Measurements from ENCODE around the gene ICA1.

ICA1 gene

DNA sequence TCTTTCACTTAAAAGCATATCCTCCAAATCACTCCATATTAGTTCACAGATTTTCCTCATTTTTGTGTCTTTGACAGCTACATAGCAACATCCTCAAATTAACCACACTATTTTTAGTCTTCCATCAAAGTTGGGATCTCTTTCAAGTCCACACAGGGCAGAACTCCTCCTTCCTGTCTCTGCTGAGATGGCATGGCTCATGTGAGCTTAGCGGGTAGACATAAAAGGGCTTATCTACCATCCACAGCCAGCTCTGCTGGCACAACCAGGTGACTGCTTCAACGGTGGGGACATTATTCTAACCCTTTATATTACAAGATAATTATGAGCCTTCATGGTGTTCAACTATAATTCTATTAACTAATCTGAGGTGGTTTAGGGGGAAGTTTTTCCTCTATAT, 35.5 kb downstream of the ICA1 start:
- no peak for DNase-seq

DNA sequence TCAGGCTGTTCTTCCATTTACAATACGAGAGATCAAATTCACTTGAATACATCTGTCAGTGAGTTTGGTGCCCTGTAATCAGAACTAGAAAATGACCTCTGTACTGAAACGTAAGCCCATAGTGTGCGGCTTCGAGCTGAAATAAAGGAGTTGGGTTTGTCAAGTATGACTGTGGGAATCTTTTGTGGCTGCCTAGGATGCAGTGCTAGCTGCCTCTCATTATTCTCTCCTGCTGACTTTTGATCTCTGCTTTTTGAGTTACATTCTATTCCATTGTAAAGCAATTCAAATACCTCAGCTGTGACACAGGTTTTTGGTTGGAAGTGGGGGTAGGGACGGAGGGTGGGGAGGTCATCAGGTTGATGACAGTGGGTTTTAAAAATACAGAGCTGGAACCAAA, 40.4 kb downstream of the ICA1 start:
- no peak for DNase-seq

DNA sequence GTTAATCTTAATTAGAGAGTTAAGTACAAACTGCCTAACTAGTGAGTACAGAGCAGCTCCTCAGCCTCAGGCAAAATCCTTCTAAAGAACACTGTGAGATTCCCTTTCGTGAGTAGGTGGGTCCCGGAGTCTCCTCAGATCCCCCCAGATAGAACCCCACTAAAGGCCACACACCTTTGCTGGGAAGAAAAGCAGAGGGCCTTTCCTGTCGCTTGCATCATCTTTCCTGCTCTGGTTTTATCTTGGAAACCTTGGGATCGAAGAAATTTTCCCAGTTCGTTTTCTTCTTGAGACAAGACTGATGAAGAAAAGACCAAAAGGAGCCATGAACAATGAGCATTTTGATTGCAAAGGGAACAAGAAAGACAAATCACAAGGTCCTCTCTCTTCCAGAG, 40.9 kb downstream of the ICA1 start:
- DNase-seq = no peak

DNA sequence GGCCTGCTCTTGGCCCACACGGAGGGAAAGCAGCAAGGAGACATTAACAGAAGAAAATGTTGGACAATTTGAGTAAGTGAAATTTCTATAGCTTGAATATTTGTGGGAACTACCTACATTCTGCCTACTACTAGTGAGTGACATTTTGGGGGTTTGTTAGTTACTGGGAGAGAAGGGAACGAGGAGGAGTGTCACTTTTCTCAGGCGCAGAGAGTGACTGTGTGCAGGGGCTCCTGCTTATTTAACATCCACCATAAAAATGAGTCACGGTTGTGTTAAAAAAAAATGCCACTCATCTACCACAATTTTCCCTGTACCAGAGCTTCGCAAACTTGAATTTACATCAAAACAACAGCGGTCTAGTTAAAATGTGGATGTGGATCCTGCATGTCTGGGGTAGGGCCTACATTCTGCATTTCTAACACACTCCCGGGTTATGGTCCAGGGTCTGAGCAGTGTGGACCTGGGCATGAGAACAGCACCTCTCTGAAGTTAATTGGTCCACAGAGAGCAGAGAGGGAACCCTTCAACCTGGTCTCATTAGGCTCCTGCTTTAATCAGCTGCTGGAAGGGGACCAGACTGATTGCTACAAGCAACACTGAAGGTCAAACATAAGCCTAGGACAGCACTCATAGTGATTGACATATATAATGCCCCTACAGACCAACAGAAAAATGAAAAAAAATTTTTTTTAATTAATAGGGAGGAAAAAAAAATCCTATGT, 41.4 kb downstream of the ICA1 start:
- DNase-seq = no peak

DNA sequence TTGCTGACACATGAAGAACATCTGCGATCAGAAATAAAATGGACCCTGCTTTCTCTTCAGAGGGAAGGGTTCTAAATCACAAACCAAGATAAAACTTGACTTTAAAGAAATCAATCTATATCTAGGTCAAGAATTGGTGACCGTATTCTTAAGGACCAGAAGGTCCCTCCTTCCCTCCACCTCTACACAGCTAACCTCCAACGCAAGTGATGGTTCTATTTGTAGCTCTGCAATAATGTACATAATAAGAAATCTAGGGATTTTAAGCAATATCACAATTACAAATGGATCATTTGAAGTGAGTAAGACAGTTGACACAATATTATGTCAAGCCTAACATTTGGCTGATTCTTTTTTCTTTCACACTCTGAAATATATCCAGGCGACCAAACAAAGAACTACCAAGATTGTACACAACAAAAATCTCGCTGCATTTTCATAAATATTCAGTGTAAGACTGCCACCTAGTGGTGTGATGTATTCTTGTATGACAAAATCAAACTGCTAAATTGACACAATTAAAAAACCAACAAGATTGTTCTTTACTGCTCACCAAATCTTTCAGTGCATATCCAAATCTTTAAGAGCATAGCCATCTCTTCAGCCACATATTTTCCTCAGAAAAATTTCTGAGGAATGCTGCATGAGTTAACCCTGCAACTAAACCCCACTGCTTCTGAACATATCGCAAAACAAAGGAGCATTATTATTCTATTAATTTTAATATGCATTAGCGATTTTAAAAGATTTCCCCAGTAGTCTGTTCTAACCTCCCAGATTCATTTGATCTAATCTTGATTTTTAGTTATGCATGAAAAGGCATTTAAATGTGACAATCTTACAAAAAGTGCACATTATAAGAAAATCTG, 44.5 kb downstream of the ICA1 start:
- DNase-seq = peak; percentile 86

DNA sequence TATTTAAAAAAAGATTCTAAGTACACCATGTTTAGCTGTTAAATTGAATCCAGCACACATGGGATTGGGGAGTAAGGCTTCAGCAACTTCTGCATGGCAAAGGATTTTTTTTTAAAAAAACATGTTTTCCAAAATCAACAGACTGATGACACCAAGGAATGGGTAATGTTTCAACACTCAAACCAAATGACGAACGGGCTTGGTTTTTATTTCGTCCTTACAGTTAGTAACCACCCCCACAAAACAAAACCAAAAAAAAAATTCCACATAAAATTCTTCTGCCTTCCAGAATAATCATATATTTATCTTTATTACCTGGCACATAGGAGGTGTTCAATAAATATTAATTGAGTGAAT, 45.7 kb downstream of the ICA1 start:
- no peak for DNase-seq

DNA sequence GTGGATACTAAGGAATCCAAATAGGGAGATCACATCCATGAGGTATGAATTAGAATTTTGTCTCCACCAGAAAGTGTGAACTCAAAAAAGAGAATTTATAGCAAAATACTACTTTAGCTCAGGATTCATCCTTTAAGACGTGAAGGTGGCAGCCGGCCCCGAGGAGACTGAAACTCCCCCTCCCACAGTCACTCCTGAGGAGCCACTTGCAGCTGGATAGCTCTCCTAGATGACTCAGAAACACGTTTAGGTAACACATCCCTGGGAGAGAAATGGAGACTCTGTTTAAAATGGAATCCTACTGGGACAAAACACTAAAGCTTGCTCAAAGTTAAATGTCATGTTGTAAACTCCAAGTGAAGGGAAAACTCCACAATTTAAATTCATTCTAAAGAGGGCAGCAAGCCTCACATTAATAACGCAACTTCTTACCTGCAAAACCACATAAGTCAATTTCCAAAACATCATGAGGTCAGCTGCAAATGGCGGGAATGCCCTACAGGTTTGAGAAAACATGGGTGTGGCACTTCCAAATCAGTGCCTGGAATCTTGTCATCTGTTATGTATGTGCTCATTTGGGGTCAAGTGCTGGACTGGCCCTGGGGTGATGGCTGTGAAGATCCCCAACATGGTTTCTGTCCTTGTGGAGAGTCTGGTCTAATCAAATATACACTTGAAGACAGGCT, 46.2 kb downstream of the ICA1 start:
- no peak for DNase-seq

DNA sequence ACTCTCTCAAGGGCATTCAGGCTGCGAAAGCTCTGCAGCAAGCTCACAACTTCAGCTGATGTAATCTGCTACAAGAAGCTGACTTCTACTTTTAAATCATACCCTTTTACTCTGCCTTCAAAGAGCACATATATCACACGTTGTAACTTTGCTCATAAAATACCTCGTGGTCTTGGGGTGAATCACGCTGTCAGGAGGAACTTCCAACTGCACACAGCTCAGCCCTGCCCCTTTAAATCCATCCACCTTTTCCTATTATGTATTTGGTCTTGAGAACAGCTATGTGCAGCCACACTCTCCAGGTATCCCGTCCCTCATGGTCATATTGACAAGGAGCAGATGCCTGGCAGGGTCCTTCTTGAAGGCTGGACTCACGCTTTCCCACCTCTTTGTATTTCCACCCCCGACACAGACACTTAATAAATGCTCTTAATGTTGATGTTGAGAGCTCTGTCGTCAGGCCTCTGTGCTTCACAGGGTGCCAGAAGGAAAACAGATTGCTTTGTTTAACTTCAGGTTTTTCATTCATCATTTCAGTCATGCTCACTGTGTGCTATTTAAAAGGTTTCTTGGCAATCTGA, 47.6 kb downstream of the ICA1 start:
- no peak for DNase-seq

DNA sequence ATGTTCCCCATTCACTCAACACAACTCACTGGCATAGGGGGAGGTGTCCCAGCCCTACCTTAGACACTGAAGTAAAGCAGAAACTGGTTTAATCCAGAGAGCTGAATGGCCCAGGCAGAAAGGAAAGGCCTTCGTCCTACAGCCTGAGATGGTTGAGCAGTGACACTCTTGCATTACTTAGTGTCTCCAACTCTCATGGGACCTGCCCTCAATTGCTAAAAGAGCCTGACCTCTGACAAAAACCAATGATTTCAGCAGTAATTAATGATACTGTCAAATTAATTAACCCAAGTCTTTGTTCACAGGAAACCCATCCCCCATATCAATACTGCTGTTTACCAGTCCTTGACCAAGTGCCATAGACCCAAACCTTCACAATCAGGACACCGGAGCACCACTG, 48.6 kb downstream of the ICA1 start:
- DNase-seq = no peak

DNA sequence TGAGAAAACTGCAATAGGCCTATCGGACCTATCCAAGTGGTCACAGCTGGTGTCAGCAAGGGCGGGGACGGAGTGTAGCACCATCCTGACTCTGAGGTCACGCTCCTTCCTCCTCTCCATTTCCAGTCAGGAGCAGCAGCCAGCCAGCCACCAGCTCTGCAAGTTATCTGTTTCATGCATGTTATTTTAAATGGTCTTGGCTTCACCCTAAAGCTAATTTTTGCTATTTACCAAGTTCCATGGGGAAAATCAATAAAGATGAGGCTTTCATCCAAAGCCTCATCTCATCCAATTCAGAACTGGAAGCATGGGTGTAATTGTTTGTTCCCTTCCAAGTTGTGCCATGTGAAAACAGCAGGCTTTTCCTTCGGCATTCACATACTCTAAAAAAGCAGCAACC, 49.3 kb downstream of the ICA1 start:
- no peak for DNase-seq

DNA sequence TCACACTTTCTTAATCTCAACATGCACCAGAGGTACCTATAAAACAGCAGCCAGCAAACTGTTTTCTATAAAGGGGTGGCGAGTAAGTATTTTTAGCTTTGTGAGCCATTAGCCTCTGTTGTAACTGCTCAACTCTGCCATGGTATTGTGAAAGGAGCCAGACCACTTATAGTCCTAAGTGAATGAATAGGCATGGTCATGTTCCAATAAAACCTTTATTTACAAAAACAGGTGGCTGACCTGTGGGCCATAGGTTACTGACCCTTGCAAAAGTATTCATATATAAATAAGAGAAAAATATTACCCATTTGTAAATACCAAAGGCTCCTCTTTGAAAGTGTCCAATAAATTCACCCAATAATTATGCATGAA, 50.3 kb downstream of the ICA1 start:
- DNase-seq = no peak

DNA sequence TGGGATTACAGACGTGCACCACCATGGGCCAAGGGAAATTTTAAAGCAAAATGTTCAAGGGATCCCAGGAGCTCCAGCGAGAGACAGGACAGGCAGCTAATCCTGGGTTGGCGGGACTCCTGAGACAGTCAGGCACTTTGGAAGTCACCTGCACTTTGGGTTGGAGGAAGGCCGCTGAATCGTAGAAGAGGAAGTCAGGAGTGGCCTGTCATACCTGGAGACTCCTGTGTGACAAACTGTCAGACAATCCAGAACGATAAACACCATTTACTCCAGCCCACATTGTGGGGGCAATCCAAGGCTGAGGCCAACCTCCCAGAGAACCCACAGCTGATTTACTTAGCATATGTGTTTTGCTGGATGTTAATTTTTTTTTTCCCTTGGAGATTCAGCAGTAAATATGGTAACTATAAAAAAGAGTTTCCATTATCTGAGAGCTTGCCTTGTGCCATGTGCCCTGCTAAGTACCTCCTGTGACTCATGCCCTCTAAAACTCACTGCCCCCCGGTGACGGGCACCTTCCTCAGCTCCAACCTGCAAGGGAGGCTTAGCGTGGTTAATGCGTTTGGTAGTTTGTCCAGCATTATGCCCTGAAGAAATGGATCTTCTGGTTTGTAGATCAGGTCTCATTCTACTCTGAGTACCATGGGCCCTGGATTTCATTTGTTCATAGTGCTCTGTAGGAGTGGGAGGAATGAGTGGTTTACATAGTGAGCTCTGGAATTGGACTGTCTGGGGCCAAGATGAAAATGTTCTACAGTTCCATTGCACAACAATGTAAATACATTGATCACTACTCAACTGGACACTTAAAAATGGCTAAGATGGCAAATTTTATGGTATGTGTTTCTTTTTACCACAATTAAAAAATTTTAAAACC, 50.9 kb downstream of the ICA1 start:
- DNase-seq = no peak

DNA sequence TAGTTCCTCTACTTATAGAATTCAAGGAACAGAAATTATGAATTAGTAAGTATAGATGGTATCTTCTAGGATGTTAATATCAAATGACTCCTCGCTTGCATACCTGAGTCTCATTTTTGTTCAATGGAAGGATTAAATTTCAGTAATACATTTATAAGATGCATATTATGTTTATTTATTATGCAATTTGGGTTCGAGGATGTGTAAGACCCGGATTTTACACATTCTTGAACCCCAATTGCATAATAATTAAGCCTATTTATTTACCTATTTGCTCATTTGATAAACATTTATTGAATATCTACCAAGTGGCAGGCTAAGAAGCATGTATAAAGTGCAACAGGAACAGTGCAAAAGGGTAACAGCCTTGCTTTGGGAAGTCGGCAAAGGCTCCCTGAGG, 52.6 kb downstream of the ICA1 start:
- no peak for DNase-seq

DNA sequence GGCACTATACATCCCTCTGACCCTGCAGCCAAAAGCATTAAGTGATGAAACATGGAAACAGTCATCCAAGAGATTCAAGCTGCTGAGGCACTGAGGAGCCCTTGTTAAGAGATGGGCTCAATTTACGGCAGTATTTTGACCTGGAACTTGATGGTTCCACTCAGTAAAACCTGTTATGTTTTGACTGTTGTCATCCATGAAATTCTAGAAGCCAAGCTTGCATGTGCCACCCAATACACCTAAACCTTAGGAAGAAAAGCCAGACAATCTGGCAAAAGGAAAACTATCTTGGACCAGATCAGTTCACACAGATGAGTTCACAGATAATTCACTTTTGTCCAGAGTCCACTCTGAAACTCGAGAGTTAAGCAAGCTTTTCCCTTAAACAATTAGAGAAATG, 53.2 kb downstream of the ICA1 start:
- no peak for DNase-seq

DNA sequence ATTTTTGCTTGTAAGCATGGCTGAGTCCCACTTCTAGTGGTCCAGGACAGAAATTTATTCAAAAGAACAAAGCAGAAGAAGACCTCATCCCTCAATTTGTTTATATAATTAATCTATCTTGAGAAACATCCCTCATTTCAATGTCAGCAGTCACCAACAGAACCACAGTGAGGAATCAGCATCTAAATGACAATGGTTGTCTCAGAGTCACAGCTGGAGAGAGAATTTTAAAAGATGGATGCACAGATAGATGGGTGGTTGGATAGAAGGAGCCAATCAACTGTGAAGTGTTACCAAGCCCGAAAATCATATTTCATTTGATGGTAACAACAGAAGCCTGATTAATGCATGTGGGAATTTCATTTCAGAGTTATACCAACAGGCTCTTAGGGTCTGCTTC, 55.0 kb downstream of the ICA1 start:
- DNase-seq = no peak

DNA sequence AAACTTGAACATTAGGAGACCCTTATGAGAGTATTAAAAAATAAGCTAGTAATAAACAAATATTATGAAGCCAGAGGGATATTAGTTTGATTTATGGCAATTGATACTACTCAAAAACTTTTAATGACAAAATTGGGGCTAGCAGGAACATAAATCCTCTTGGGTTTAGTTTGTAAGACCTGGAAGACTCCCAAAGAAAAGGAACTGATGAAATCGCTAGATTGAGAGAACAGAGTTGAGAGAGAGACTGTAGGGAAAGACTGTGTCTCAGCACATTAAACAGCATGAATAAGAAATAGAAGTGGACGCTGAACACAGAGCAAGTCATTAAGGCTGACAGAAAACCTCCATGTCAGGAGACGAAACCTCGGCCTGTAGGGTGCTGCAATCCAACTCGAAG, 56.4 kb downstream of the ICA1 start:
- no peak for DNase-seq

DNA sequence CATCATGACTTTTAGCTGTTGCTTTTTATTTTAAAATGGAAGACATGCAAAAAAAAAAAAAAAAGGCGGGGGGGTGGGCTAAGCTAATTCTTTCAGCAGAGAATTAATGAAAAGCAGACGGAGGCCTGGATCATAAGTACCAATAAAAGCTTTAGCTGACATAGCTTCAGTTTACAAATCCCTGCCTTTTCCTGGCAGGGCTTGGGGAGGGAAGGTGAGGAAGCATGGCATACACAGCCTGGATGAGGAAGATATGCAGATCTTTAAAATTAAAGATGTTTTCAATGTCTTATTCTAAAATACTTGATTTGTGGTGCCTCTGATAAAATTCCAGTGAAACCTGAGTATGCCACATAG, 57.0 kb downstream of the ICA1 start:
- DNase-seq = no peak

DNA sequence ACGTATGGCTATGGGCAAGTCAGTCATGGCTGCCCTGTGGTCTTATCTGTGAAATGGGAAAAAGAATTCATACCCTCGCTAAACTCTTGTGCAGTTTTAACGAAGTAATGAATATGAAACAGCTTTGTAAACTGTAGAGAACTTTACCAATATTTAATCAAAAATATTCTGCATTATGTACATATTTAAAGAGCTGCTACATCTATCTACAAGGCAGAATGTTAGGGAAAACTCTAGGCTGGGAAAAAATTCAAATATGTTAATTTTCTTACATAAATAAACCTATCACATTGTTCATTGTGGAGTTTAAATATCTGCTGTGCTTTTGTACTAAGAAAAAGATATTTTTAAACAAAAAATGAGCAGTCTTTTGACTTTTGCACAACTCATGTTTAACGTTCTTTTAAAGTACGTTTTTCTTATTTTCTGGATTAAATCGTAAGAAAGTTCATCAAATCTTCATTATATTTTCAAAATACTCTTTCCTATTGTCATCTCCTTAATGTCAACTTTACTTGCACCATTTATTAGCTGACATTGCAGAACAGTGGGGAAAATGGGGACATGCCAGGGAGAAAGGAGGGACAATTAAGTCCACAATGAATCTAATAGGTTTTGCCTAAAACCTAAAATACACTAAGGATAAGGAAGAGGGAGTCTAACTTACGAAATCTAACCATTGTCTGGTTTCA, 57.5 kb downstream of the ICA1 start:
- no peak for DNase-seq

DNA sequence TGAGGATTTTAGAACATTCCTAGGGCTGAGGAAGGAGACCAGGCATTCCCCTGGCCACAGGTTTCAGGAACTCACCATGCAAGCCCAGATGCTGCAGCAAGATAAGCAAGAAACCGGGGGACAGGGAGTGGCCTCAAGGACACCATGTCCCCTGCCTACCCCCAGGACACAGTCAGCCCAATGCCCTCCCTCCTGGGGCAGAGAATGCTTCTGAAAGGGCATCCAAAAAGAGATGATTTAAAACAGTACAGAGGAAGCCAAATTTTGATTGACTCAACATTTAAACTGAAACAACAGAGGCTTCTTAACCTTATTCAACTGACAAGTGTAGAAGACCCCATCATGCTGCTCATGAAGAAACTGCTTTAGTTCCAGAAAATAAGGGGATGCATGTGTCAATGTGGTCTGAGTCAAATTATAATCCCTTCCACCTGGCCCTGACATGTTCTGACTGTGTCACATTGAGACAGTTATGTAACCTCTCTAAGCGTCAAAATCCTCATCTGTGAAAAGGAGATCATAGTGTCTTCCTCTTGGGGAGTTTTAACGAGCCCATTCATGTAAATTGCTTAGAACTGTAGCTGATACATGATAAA, 60.0 kb downstream of the ICA1 start:
- no peak for DNase-seq

DNA sequence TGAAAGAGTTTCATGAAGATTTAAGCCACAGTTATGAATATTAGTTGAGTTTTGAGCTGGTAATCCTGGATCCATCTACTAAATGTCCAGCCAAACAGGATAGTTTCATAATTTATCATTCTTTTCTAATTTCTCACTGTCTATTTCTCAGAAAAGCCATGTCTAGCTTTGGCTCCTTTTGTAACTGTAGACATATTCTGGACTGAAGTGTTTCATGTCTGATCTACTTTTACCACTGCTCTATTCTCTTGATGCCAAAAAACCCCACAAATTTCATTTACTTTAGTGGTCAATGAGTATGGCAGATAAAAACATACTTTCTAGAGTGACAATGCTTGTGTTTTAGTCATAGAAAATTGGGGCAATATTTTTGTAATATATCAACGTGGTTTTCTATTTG, 61.2 kb downstream of the ICA1 start:
- DNase-seq = no peak

DNA sequence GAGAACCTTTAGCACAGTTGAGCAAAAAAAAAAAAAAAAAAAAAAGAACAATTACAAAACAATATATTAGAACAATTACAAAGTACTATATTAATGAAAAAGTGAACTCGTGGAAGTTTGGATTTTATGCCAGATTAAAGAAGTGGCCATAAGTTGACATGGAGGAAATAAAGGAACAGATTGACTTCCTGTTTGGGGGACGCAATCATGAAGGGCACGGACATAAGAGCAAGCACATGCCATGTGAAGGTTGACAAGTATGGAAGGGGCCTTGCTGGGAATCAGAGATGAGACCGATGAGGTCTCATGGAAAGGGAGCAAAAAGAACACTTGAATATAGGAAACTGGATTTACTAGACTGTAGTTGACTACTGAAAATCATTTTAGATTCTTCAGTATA, 61.7 kb downstream of the ICA1 start:
- DNase-seq = no peak
